Suprapubic skin (tissue), 4 donors: ENCODE results near the gene MAMLD1.

Source experiments
- EP300 ChIP-seq: sonication (generic); formaldehyde crosslinking; IDR thresholded peaks from one replicate; pipeline ENCODE4 v1.6.1; 2017; ENCODE audit warnings: antibody characterized with exemption
- POLR2A ChIP-seq, 2 donors: fragments of 450-650 bp; IDR thresholded peaks; one replicate each; pipeline ENCODE4 v1.6.1; 2017; ENCODE audit warnings: antibody characterized with exemption in 2 of 2, mild to moderate bottlenecking in 2 of 2, moderate library complexity in 2 of 2
- POLR2AphosphoS5 ChIP-seq, 3 donors: sonication (generic); formaldehyde crosslinking; IDR thresholded peaks; one replicate each; pipeline ENCODE4 v1.6.1; 2017; ENCODE audit warnings: antibody characterized with exemption in 3 of 3
- TF ChIP-seq, protein P1 (sequence below), 2 donors: fragments of 200-600 bp in 1 of 2; fragments of 450-650 bp in 1 of 2; sonication (generic) in 1 of 2; IDR thresholded peaks; one replicate each; pipeline ENCODE4 v1.5.1; 2016 to 2019; ENCODE audit warnings: antibody characterized with exemption in 2 of 2, mild to moderate bottlenecking in 1 of 2, moderate library complexity in 1 of 2

DNA sequence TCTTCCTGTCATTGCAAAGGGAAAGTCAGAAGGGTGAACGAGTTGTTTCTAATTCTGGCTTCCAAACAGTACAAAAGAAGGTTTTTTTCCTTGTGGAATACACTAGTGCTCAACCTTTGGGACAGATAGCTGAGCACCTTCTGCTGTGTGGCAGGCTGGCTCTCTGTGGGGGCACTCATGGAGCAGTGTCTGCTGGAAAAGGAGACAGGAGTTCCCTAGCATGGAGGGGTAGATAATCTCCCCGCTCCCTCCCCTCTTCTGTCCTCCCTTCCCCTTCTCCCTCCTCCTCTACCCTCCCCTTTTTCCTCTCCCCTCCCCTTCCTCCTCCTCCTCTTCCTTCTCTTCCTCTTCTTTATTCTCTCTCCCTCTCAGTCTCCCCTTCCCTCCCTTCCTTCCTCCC, 142.9 kb downstream of the MAMLD1 start:
- TF ChIP-seq, protein P1, sequence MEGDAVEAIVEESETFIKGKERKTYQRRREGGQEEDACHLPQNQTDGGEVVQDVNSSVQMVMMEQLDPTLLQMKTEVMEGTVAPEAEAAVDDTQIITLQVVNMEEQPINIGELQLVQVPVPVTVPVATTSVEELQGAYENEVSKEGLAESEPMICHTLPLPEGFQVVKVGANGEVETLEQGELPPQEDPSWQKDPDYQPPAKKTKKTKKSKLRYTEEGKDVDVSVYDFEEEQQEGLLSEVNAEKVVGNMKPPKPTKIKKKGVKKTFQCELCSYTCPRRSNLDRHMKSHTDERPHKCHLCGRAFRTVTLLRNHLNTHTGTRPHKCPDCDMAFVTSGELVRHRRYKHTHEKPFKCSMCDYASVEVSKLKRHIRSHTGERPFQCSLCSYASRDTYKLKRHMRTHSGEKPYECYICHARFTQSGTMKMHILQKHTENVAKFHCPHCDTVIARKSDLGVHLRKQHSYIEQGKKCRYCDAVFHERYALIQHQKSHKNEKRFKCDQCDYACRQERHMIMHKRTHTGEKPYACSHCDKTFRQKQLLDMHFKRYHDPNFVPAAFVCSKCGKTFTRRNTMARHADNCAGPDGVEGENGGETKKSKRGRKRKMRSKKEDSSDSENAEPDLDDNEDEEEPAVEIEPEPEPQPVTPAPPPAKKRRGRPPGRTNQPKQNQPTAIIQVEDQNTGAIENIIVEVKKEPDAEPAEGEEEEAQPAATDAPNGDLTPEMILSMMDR (IDR thresholded peaks at IDR 0.05), result no peak
- TF ChIP-seq POLR2AphosphoS5 (IDR thresholded peaks at IDR 0.05) (no peak), EP300 (no peak), POLR2A (IDR thresholded peaks at IDR 0.05) (no peak)
